ENCODE measurements around the gene ARMC5.
"Not testable (repeated sequence)": the region's sequence is repeated elsewhere in the genome, so short reads cannot be mapped to it uniquely, and the experiment has no call there.

ARMC5 gene

DNA sequence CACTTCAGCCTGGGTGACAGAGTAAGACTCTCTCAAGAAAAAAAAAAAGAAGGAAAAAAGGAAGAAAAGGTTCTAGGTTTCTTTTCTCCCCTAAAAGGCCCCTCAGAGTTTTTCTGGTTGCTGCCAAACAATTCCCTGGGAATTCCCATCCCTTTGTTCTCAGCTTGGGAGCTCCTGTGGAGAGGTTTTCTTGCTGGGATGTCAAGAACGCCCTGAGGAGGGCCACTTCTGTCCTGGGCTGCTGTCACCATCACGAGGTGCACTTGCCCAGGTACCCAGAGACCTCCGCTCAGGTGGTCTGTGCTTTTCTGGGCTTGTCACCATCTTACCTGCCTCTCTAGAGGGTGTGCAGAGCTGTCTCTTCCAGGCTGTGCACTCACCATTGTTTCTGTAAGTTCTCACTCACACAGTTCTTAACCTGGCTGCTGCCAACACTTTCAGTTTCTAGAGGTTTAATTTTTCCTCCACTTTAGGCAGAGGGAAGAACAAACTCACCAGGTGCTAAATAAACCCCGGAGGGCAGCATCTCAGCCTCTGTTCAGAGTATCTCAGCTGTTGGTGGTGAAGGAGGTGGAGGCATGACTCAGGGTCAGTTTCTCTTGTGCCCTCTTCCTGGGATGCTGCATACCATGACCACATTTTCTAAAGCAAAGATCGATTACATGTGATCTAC is 28.8 kb upstream of the ARMC5 start:
- no peak for DNase-seq (ENCODE audit: low read depth)

DNA sequence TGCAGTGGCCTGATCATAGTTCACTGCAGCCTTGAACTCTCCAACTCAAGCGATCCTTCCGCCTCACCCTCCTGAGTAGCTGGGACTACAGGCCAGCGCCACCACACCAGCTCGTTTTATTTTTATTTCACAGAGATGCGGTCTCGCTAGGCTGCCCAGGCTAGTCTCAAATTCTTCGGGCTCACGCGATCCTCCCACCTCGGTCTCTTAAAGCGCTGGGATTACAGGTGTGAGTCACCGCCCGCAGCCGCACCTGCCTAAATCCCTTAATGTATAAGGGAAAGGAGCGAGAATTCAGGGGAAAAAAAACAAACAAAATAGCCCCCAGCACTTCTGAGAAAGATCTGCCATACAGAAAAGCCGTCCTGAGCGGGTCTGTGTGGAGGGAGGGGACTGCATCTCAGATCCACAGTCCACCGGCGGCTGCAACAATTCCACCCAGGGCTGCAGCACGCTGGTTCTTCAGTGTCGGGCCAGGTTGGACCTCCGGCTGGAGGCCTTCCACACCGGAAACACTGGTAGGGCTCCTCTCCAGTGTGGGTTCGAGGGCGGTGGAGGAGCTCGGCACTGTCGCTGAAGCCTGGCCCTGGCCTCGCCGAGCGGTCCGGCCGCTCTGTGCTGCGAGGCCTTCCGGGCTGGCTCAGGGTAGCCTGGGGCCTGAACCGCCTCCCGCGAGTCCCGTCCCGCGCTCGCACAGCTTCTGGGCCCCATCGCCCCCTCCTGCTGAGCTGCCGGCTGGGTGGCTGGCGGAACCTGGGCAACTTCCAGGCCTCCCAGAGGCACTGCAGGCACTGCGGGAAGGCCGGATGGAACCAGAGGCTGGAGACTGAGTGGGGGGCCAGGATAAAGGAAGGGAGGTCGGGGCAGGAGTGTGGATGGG is 23.7 kb upstream of the ARMC5 start:
- DNase-seq (ENCODE audit: low read depth) = no peak

DNA sequence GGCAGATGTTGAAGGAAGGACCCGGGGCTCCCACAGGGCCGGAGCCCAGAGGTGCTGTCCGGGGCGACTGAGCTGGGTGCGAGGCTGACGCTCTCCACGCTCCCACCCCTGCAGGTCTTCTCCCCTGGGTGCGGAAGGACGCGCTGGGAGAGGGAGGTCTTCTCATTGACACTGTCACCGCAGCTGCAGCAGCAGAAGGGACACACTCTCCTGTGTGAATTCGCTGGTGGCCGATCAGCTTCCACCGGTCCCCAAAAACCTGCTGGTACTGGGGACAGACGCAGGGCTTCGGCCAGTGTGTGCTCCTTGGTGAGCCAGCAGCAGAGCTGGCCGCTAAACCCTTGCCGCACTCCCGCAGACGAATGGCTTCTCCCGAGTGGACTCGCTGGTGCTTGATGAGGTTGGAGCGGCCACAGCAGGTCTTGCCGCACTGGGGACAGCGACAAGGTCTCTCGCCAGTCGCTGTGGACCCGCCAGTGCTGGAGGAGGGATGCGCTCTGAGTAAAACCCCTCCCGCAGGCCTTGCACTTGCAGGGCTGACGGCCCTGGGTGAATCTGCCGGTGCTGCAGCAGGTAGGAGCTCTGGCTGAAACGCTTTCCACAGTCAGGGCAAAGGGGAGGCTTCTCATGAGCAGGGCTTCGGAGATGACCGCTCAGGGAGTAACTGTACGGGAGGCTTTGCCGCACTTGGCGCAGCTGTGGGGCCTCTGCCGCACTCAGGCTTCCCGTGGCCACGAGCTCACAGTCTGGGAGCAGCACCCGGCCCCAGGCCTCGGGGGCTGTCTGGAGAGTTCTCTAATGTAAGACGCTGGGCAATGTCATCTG is 22.9 kb upstream of the ARMC5 start:
- no peak for DNase-seq (ENCODE audit: low read depth)

DNA sequence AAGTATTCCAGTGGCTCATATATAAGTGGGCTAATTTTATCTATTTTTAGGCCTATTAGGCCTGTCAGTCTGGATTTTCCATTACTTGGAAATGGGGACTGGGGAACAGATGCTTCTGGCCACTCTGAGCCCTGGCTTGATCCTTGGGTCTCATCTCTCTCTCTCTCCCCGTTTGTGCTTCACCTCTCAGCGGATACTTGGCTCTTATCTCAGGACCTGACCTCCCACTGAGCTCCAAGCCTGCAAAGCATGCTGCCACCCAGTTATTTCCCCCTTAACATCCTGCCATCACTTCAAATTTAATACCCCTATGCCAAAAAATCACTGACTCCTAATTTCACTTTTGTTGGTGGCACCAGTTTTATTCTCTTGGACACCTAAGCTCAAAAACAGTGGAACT is 20.9 kb upstream of the ARMC5 start:
- no peak for DNase-seq (ENCODE audit: low read depth)

DNA sequence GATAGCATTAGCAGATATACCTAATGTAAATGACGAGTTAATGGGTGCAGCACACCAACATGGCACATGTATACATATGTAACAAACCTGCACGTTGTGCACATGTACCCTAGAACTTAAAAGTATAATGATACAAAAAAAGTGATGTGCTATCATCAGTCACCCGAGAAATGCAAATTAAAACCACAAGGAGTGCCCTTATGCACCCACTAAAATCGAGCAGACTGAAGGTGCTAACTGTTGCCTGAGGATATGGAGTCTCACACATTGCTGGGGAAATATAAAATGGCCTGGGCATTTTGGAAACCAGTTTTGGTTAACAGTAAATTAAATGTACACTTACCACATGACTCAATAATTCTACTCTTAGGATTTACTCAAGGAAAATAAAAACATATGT is 20.3 kb upstream of the ARMC5 start:
- DNase-seq (ENCODE audit: low read depth) = not testable (repeated sequence)

DNA sequence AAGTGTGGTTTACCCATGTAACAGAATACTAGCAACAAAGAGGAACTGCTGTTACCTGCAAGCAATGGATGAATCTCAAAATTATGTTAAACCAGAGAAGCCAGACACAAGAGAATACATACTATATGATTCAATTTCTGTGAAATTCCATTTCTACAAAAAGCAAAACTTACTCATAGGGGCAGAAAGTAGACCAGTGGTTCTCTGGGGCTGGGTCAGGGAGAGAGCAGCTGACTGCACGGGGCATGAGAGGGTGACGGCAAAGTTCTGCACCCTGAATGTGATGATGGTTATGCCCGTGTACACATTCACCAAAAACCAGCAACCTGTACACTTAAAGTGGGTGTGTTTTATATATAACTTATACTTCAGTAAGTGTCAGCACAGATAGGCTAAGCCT is 19.8 kb upstream of the ARMC5 start:
- no peak for DNase-seq (ENCODE audit: low read depth)

DNA sequence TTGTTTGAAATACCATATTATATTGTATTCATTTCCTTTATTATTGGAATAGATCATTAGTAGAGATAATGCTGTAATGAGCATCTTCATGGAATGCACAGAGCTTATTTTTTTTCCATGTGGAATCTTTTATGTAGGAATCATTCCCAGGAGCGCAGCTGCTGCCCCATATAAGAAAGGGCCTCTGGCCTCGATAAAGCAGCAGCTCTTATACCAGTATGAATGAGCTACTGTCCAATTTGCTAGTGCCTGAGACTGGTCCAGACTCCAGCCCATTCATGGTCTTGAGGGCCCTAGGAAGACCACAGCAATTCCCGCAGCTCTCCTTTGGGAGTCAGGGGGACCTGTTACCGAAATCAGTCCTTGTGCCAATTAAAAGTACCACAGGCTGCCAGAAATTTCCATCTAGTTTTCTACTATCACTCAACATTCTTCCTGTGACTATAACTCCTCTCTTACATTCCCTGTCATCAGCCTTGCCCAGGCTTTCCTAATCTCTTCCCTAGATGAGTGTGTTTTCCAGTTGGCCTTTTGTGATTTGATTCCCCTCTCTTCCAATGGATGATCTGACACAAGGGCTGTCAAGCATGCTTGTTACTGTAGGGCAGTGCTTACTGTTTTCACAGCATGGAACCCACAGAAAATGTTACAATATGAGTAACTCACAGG is 18.7 kb upstream of the ARMC5 start:
- DNase-seq (ENCODE audit: low read depth) = no peak

DNA sequence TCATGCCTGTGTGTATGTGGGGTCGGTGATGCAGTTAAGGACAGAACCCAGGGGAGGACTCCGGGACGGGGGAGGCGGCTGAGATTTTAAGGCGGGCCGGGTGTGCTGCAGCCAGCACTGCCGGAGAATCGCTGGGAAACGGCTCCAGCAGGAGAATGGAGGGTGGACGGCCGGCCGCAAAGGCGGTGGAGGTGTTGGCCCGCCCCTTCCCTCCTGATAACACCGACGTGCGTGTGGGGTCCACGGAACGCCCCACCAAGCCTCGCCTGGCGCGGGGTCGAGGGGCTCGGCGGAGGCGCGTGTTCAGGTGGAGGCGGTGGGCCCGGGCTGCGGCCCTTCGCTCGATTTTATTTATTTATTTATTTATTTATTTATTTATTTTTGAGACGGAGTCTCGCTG is 17.3 kb upstream of the ARMC5 start:
- no peak for DNase-seq (ENCODE audit: low read depth)

DNA sequence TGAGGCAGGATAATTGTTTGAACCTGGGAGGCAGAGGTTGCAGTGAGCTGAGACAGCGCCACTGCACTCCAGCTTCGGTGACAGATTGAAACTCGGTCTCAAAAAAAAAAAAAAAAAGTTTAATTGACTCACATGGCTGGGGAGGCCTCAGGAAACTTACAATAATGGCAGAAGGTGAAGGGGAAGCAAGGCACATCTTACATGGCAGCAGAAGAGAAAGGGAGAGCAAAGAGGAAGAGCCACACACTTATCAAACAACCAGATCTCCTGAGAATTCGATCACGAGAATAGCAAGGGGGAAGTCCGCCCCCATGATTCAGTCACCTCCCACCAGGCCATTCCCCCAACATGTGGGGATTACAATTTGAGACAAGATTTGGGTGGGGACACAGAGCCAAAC is 13.4 kb upstream of the ARMC5 start:
- not testable (repeated sequence) for DNase-seq (ENCODE audit: low read depth)

DNA sequence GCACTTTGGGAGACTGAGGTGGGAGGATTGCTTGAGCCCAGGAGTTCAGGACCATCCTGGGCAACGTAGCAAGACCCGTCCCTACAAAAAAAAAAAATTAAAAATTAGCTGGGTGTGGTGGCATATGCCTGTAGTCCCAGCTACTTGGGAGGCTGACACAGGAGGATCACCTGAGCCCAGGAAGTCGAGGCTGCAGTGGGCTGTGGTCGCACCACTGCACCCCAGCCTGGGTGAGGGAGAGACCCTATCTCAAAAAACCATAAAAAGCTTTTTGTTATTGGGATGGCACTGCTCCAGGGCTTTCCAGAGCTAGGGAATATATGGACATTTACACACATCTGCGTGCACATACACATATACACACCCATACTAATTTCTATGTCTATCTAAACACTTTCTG is 8.1 kb upstream of the ARMC5 start:
- no peak for DNase-seq (ENCODE audit: low read depth)

DNA sequence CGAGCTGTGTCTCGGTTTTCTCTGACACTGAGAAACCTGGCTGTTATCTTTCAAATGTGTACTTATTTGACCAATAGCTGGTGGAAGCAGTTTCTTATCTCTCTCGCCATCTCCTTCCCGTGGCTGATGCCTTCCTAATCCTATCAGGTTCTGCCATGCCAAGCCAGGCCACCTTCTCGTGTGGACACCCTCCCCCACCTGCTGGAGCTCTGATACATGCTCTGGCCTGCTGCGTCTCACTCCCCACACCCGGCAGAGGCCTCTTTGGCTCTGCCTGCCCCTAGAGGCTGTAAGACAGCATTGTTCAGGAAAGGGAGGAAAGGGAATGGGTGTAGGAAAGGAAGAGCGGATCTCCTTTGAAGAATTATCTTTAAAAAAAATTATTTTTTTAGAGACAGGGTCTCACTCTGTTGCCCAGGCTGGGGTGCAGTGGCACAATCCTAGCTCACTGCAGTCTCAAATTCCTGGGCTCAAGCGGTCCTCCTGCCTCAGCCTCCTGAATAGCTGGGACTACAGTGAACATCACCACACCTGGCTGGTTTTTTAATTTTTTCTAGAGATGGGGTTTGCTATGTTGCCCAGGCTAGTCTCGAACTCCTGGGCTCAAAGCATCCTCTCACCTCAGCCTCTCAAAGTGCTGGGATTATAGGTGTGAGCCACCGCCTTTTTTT is 7.5 kb upstream of the ARMC5 start:
- DNase-seq (ENCODE audit: low read depth) = peak; percentile 84

DNA sequence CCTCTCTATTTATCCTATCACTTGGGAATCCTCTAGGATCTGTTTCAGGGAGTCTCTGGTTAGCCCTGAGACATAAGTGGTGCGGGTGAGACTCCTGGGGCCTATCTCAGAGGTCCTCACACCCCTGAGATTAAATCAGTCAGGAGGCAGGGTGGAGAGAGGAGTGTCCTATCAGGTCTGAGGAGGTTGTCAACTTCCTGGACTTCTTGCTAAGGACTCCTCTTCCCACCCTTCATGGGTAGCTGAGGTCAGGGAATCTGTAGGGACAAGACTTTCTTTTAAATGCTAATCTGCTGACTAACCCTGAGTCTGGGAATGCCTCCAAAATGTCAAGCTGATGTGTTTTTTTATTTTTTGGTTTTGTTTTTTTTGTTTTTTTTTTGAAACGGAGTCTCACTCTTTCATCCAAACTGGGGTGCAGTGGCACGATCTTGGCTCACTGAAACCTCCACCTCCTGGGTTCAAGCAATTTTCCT is 6.6 kb upstream of the ARMC5 start:
- DNase-seq (ENCODE audit: low read depth) = peak; percentile 87

DNA sequence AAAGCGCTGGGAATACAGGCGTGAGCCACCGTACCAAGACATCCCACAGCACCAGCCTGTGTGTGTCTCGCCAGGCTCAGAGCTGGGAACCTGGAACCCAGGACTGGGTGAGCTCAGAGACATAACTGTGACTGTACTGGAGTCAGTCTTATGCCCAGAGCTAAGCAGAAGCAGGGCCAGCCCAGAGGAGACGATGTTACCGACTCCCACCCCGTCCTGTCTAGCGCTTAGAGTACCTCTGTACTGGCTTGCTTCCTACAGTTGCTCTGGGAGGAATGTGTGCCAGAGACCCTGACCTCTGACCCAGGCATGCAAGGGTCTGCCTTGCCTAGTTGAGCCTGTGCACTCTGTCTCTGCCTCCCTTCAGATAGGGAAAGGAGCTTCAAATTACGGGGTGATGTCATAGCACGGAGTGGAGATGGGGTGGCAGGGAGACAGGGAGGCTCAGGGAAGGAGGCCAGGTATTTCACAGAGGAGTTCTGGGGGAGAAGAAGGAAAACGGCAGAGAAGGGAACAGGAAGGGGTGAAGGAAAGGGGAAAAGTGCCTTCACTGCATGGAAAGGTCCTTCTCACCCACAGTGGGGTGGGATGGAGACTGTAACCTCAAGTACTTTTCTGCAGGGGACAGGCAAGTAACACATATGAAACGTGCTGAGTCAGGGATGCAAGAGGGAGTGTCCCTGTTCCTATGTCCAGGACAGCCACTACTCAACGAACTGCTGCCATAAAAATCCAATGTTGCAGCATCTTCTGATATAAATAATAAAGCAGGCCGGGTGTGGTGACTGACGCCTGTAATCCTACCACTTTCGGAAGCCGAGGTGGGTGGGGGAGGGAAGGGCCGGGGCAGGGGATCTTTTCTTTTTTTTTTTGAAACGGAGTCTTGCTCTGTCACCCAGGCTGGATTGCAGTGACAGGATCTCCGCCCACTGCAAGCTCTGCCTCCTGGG is 5.8 kb upstream of the ARMC5 start:
- peak; percentile 41 for DNase-seq (ENCODE audit: low read depth)

DNA sequence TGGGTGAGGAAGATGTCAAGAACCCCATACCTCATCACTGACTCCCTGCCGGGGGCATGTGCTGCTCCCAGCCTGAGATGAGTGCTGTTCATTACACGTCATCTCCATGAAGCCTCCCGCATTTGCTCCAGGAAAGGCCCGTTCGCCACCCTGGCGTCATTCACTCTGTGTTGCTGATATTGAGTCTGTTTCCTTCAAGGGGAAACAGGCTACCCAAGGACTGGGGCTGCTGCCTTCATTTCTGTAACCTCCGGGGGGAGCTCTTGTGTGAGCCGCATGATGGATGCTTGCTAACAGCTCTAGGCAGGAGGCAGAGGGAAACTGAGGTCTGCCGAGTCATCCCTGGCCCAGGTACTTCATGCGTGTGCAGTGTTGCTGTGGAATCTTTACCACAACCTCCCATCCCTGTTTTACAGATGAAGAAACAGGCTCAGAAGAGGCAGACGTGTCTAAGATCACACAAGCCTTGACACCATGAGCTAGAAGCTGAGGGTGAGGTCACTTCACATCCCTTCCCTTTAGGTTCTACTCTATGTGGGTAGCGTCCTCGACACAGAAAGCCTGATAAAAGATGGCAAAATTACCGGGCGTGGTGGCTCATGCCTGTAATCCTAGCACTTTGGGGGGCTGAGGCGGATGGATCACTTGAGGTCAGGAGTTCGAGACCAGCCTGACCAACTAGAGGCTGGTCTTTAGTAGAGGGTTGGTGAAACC is 3.5 kb upstream of the ARMC5 start:
- DNase-seq (ENCODE audit: low read depth) = no peak

DNA sequence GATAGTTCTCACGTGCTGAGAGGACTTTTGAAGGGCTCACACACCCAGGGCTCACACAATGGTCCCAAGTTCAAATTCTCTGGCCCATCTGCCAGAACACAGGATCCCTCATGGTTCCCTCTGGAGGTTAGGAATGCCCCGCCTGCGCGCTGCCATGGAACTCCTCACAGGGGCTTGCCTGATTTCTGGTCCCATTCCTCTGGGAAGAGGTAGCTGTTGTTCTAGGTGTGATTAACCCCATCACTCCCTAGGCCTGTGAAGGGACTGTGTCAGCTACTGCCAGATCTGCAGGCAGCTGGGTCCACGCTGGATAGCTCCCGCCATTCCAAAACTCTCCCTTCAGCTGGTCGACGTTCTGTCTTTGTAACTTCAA is 2.3 kb upstream of the ARMC5 start:
- no peak for DNase-seq (ENCODE audit: low read depth)

DNA sequence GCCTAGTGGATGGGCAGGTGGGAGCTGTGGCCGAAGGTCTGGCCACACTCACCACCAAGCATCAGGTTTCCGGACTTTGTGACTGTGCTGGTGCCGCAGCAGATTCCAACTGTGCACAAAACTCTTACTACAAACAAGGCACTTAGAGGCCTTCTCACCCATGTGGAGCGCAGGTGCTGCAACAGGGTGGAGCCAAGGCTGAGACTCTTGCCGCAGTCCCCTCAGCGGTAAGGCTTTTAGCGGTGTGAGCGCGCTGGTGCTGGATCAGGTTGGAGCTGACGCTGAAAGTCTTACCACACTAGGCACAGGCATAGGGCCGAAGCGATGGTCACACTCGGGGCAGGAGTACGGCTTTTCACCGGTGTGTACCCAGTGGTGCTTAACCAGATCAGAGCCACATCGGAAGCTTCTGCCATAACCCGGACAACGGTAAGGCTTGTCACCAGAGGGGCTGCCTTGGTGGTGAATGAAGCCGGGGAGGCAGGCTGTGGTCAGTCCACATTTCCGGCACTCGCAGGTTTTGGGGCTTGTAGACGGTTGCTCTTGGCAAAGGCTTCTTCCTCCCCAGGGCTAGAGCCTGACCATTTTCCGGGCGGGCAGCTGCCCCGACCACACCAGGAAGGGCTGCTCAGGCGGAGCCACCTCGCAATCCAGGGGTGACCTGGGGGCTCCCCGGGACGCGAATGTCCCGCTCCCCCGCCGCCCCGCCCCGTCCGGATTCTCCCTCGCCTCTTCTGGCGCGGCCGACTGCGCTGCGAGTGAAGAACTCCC is 1.0 kb upstream of the ARMC5 start:
- peak; percentile 31 for DNase-seq (ENCODE audit: low read depth)

DNA sequence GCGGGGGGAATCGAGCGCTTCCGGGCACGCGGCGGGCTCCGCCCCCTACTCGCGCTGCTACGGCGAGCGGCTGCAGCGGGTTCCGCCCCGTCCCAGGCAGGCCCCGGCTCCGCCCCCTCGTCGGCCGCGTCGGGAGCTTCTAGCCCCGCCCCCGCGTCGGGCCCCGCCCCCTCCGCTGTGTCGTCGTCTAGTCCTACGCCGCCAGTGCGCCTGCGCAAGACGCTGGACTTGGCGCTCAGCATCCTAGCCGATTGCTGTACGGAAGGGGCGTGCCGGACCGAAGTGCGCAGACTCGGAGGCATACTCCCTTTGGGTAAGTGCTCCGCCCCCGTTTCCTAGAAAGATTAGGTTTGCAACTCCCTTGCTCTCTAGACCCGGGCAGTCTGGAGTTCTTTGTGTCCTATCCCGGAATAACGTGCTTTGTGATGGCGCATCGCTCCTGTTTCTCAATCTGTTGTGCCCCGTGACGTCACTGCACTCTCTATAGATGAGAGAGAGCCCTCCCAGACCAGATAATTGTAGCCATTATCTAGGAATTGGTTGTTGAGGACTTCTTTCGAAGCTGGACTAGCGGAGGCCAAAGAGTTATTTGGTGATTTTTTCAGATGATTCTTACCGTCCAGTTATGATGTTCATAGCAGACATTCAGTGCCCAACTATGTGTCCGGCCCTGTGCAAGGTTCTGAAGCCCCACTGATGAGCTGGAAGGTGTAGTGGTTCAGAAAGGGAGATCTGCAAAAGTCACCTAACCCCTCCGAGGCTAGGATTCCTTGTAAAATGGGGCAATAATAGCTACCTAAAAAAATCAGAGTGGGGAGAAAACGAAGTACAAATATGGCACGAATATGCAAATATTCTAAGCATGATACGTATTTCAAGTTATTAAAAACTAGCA is 633 bp downstream of the ARMC5 start:
- peak; percentile 99 for DNase-seq (ENCODE audit: low read depth)

DNA sequence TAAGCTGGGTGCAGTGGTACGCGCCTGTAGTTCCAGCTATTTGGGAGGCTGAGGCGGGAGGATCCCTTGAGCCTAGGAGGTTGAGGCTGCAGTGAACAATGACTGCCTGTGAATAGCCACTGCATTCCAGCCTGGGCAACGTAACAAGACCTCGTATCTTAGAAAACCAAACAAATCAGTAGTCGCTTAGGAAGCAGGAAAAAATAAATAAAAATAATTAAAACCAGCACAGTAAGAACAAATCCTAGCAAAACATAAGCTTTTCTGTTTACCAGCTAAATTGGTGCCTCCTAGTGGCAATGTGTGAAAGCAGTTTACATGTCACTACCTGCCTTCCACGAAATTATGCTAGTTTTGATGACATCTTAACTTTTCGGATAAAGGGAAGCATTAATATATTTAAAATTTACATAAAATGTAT is 1.3 kb downstream of the ARMC5 start:
- peak; percentile 59 for DNase-seq (ENCODE audit: low read depth)

All from amniotic epithelial cell (primary cell).